Caki2 (cell line): ENCODE data around the gene DPT. TPM values are rescaled to one million over a fixed set of nuclear protein-coding genes. Genes with fewer than 3 reads are reported as not detected.
"Not testable (repeated sequence)": the region's sequence is repeated elsewhere in the genome, so short reads cannot be mapped to it uniquely, and the experiment has no call there.

Experiments
- DNase-seq: peaks from one replicate; pipeline ENCODE4 v3.0.0-alpha.2; 2015; ENCODE audit warnings: low read depth
- in situ Hi-C: cut with HindIII; loops from 2 replicates; pipeline ENCODE4 v1.10.0; 2016; ENCODE audit warnings: low sequenced_read_pairs, low pct_unique_long_range_greater_than_20kb, mixed read lengths
- total RNA-seq: library from RNA; depleted of rRNA; stranded (reverse); fragments of >200 nt; shearing (Covaris generic); gene quantifications from 2 replicates; pipeline ENCODE4 v1.2.3, GENCODE V29; 2014; ENCODE audit warnings: low replicate concordance; rRNA removed

Gene DPT
- not detected in 2 replicates for total RNA-seq

GRCh38 chr1:168728473-168729404 lies at the start of gene DPT:
Gene DPT (minus strand): TSS chr1:168729206. CDS start chr1:168729174, 32 bp downstream.
- in situ Hi-C loops: no loop called here
- no peak for DNase-seq

GRCh38 chr1:168775366-168775765 lies 46.4 kb upstream of the DPT start:
- no peak for DNase-seq
- in situ Hi-C loops: no loop called here

- in situ Hi-C loops: no loop called here
- DNase-seq: no peak
These were observed 45.2 kb upstream of the DPT start for GRCh38 chr1:168774241-168774640.

GRCh38 chr1:168772428-168773060 lies 43.5 kb upstream of the DPT start:
- in situ Hi-C loops: no loop called here
- no peak for DNase-seq

GRCh38 chr1:168771104-168771630 lies 42.2 kb upstream of the DPT start:
- in situ Hi-C loops: no loop called here

GRCh38 chr1:168769893-168770292 lies 40.9 kb upstream of the DPT start:
- in situ Hi-C loops, DNase-seq: not testable (repeated sequence)

More at GRCh38 chr1:168771104-168771630, 42.2 kb upstream of the DPT start:
- no peak for DNase-seq

- in situ Hi-C loops: no loop called here
- DNase-seq: no peak
These were observed 39.0 kb upstream of the DPT start for GRCh38 chr1:168767894-168768584.

- no peak for DNase-seq
- in situ Hi-C loops: no loop called here
These were observed 37.6 kb upstream of the DPT start for GRCh38 chr1:168766568-168766967.

GRCh38 chr1:168763031-168763430 lies 34.0 kb upstream of the DPT start:
- no peak for DNase-seq
- in situ Hi-C loops: no loop called here

- in situ Hi-C loops: no loop called here
- no peak for DNase-seq
These were observed 33.5 kb upstream of the DPT start for GRCh38 chr1:168762473-168762872.

- in situ Hi-C loops: no loop called here
- DNase-seq: no peak
These were observed 31.8 kb upstream of the DPT start for GRCh38 chr1:168760781-168761180.

GRCh38 chr1:168760241-168760640 lies 31.2 kb upstream of the DPT start:
- in situ Hi-C loops: no loop called here
- DNase-seq: no peak

GRCh38 chr1:168759077-168759476 lies 30.1 kb upstream of the DPT start:
- in situ Hi-C loops: no loop called here
- no peak for DNase-seq

- DNase-seq: no peak
- in situ Hi-C loops: no loop called here
These were observed 29.5 kb upstream of the DPT start for GRCh38 chr1:168758503-168758902.

GRCh38 chr1:168755800-168756418 lies 26.9 kb upstream of the DPT start:
- in situ Hi-C loops: no loop called here
- peak; percentile 13 for DNase-seq

- in situ Hi-C loops: no loop called here
- DNase-seq: peak; percentile 55
These were observed 23.3 kb upstream of the DPT start for GRCh38 chr1:168752171-168752832.

- DNase-seq: peak; percentile 78
- in situ Hi-C loops: no loop called here
These were observed 22.2 kb upstream of the DPT start for GRCh38 chr1:168751195-168751650.
